AG09309 (cell line): ENCODE results near the gene CDT1.
A peak's percentile ranks its signal among the peaks of the same experiment; 100 is the strongest.

Source experiments
- DNase-seq: peaks from one replicate; pipeline ENCODE4 v3.0.0-alpha.2; 2010; ENCODE audit warnings: low read depth
- H3K4me3 ChIP-seq: 2 replicates; pipeline ENCODE4 v1.5.1; 2011; ENCODE audit warnings: mild to moderate bottlenecking, low read depth, low read length, moderate library complexity; ENCODE audit not compliant: control insufficient read depth
- TF ChIP-seq, protein P1 (sequence below): IDR thresholded peaks from 2 replicates; pipeline ENCODE4 v1.5.1; 2011; ENCODE audit warnings: mild to moderate bottlenecking, low read depth, low read length, inconsistent platforms; ENCODE audit not compliant: insufficient read depth, control insufficient read depth; ENCODE audit errors: missing control alignments

CDT1 gene

DNA sequence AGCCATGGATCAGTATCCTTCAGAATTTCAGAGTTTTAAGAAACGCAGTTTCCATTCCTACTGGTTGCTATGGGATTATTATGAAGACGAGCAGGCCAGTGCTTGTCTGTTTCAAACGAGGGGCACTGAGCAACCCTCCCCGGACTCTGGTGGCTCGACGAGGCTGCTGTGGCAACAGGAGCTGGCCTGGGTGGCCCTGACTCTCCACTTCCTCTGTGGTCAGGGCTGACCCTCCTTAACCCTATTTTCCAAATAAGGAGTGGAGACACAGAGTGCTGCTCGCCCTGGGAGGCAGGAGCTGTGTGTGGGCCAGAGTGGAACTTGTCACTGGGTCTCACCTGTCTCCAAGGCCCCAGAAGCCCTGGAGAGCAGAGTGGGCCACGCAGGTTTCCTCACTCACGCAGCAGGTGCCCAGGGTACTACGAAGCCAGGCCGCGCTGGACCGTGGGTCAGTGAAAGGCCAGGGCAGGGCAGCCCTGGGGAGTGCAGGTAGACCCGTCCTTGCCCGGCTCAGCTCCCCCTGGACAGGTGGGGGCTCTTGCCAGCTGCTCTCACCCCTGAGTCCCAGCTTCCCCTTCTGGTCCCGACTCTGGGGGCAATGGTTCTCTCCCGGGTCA lies 49.8 kb downstream of the CDT1 start:
- H3K4me3 ChIP-seq, result no peak overlapping the region
- no peak for DNase-seq
- TF ChIP-seq, protein P1, sequence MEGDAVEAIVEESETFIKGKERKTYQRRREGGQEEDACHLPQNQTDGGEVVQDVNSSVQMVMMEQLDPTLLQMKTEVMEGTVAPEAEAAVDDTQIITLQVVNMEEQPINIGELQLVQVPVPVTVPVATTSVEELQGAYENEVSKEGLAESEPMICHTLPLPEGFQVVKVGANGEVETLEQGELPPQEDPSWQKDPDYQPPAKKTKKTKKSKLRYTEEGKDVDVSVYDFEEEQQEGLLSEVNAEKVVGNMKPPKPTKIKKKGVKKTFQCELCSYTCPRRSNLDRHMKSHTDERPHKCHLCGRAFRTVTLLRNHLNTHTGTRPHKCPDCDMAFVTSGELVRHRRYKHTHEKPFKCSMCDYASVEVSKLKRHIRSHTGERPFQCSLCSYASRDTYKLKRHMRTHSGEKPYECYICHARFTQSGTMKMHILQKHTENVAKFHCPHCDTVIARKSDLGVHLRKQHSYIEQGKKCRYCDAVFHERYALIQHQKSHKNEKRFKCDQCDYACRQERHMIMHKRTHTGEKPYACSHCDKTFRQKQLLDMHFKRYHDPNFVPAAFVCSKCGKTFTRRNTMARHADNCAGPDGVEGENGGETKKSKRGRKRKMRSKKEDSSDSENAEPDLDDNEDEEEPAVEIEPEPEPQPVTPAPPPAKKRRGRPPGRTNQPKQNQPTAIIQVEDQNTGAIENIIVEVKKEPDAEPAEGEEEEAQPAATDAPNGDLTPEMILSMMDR, result no peak

DNA sequence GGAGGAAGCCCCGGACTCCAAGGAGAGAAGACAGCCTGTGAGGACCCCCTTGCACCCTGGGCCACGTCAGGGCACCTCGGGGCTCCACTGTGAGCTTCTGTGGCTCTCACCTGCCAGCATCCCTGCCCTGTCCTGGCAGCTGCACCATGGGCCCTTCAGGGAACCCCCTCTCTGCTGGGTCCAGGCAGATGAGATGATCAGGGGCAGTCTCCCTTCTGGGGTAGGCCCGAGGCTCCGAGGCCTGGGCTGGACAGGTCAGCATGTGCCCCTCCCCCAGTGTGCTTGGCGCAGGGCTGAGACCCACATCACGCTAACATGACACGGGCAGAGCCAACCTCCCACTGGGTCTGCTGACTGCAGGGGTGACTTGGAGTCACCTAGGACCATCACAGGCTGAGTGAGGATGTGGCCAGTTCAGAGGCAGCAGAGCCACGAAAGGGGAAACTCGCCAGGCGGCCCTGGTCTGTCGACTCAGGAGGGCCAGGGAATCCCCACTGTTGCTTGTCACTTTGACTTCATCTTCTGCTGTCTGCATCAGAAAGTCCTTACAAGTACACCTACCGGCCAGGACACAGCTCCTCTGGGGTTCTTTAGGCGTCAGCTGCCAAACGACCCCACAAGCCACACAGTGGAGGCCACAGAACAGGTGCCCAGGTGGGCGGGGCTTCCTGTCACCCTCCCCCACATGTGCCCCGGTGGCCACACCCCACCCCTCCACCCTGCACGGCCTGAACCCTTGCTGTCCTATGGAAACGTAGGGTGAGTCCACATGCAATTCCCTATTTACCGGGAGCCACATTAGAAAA lies 50.9 kb downstream of the CDT1 start:
- no peak for DNase-seq
- H3K4me3 ChIP-seq, result no peak overlapping the region

DNA sequence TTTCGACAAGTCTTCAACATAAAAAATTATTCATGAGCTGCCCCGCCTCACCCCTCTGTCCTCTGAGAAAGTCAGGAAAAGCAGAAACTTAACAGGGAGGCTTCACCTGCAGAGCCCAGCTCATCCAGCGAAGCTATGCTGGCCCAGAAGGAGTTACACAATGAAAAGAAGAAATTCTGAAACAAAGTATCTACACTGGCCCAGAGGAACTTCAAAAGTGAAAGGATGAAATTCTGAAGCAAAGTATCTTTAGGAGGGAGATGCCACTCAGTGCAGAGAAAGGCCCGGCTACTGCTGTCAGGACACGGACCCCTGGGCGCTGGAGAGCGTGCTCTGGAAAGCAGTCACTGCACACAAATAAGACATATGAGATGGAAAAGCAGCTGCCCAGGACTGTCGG lies 51.6 kb downstream of the CDT1 start:
- DNase-seq, result no peak
- TF ChIP-seq, protein P1, result no peak
- no peak overlapping the region for H3K4me3 ChIP-seq

More for the DNA sequence above, 50.9 kb downstream of the CDT1 start:
- TF ChIP-seq, protein P1, result no peak

DNA sequence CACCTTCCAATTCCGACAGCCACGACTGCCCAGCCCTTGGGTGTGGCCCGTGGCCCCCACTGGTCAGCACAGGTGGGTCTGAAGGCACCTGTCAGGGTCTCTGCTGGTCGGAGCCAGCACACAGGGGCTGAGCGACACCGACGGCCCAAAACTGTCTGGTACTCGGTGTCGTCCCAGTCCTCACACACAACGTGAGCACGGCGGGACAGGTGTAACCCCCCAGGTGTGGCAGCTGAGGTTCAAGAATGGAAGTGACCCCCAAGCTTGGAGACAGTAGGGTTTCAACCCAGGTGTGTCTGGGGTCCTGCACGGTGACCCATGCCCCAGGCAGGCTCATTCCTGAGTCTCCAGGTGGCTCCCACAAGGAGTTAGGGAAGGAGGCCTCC lies 52.1 kb downstream of the CDT1 start:
- DNase-seq, result no peak
- peak overlapping the region; percentile 71 for H3K4me3 ChIP-seq
- TF ChIP-seq, protein P1, result no peak

DNA sequence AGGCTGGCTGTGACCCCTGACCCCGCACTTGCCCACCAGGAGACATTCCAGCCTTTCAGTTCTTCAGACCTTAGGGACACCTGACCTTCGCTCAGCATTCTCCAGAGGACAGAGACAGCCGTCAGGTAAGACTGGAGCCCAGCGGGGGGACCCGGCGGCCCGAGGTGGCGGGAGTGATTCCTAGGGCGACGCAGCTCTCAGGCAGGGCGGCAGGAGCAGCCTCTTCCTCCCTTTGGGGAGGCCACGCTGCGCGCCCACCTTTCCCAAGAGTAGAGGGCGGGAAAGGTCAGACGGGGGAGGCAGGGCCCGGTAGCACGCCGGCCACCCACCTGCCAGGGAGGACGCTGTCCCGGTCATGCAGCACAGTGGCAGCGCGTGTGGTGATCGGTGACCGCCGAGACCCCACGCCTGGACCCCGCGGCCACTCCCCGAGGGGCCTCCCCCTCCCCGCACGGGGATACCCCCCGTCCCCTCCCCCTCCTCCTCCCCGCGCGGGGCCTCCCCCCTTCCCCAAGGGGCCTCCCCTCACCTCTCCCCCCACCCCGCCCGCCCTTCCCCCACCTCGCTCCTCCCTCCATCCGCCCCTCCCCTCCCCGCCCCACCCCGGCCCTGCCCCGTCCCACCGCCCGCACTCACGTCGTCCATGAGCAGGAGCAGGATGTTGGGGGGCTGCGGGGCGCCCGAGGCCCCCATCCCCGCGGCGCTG lies 52.7 kb downstream of the CDT1 start:
- TF ChIP-seq, protein P1, result no peak
- H3K4me3 ChIP-seq, result peak overlapping the region; percentile 71
- DNase-seq, result no peak

DNA sequence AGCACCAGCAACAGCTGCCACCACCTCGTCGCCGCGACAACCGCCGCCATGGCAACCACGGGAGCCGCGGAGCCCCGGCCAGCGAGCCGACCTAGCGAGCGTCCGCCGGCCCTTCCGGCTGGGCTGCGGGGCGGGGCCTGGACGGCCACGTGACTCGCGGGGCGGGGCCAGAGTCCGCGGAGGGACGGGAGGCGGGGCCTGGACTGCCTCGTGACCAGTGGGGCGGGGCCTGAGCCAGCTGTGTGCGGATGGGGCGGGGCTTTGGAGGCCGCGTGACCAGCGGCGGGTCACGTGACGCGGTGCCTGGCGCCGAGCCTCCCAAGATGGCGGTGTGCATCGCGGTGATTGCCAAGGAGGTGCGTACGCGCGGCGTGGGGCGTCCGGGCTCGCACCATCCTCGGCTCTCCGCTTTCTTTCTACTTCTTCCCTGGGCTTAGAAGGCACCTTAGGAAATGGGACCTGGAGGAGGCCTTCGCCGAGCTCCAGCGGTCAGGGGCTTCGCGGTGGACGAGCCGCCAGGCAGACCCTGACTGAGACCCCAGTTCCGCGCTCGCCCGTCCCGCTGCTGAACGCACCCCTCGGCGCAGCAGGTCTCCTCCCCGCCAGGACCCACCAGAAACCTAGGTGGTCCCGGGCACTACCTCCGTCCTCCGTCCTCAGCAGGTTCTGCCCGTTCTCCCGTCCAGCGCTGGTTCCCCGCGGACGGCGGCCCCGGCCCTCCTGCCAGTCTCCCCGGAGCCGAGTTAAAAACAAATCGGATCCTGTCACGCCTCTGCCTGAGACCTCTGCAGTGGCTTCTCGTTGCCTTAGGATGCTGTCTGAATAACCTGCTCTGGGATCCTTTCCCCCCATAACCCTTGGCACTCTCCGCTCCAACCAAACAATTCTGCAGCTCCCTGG lies 53.5 kb downstream of the CDT1 start, which contains the start of the genes GALNS and TRAPPC2L:
Gene GALNS (minus strand): TSS at position 120 of the 900 bp plus-strand sequence. CDS start 70 bp downstream, at position 50.
Gene TRAPPC2L (plus strand): TSS at position 300 of the 900 bp plus-strand sequence. CDS start 24 bp downstream, at position 324.
- TF ChIP-seq, protein P1, result no peak
- DNase-seq, result peak; percentile 59

More for the DNA sequence above, 53.5 kb downstream of the CDT1 start, which contains the start of the genes GALNS and TRAPPC2L:
- peak within 1 kb of the TSS; percentile 94 for H3K4me3 ChIP-seq
